HG03039 (cell line): ENCODE results near the gene ASCC1.
"Not testable (repeated sequence)": the region's sequence is repeated elsewhere in the genome, so short reads cannot be mapped to it uniquely, and the experiment has no call there.

ENCODE experiments used
- ATAC-seq: cut with Tn5 transposase; IDR thresholded peaks from one replicate; pipeline ENCODE4 v1.9.1; 2021; ENCODE audit warnings: mild to moderate bottlenecking, moderate library complexity; ENCODE audit not compliant: unreplicated experiment

Gene ASCC1

GRCh38 chr10:72133517-72133916, 82.6 kb downstream of the ASCC1 start:
- ATAC-seq, result peak; percentile 70

DNA sequence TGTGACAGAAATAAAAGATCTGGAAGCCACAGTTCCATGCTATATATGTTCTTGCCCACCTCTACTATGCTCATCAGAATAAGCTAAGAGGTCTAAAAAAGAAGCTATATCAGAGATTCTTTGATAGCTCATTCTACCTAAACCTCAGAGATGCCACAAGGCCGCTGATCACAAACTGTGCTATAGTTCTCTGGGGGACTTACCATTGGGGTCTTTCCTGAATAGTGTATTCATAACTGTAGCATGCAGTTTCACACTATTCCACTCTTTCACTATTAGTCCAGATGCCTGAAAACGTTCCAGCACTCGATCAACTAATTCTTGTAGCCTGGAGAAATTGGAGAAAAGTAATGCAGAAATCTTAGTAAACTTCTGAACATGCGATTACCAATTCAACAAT, 83.2 kb downstream of the ASCC1 start:
- no peak for ATAC-seq

DNA sequence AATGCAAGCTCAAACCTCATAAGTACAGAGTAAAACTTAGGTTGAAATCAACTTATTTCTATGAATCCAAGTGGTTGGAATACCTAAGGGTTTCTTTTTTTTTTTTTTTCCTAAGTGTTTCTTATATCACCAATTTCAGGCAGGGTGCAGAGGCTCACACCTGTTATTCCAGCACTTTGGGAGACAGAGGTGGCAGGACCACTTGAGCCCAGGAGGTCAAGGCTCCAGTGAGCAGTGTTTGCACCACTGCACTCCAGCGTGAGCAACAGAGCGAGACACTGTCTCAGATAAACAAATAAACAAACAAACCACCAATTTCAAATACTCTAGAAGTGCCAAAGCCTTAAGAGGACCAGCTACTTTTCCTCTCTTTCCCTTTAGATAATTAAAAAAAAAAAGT, 88.5 kb downstream of the ASCC1 start:
- ATAC-seq, result no peak

- ATAC-seq, result no peak
Observed at GRCh38 chr10:72126872-72127232, 89.2 kb downstream of the ASCC1 start.

- ATAC-seq, result no peak
Observed at GRCh38 chr10:72126184-72126871, 89.7 kb downstream of the ASCC1 start.

GRCh38 chr10:72124989-72125388, 91.1 kb downstream of the ASCC1 start:
- ATAC-seq, result no peak

- ATAC-seq, result no peak
Observed at GRCh38 chr10:72124381-72124780, 91.7 kb downstream of the ASCC1 start.

DNA sequence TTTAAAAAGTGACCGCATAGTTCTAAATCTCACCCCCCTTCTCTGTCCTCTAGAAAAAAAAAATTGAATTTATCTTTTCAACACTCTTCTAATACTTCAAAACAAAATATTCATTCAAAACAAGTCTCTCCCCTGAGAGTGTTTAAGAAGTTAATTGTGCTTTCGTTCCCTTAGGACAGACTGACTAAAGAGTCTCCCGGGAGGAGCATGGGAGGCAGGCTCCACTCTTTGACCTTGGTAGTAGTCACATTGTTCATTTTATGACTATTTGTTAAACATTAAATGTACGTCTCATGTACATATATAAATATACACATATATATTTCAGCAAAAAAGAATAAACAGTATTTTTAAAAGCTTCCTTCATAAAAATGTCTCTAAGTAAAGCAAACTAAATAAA, 92.5 kb downstream of the ASCC1 start:
- no peak for ATAC-seq

DNA sequence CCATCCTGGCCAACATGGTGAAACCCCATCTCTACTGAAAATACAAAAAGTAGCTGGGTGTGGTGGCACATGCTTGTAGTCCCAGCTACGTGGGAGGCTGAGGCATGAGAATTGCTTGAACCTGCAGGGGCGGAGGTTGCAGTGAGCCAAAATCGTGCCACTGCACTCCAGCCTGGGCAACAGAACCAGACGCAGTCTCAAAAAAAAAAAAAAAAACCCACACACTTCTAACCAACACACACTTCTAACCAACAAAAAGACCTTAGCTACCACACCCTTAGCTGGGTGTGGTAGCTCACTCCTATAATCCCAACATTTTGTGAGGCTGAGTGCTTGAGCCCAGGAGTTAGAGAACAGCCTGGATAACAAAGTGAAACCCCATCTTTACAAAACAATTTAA, 93.9 kb downstream of the ASCC1 start:
- ATAC-seq, result no peak

DNA sequence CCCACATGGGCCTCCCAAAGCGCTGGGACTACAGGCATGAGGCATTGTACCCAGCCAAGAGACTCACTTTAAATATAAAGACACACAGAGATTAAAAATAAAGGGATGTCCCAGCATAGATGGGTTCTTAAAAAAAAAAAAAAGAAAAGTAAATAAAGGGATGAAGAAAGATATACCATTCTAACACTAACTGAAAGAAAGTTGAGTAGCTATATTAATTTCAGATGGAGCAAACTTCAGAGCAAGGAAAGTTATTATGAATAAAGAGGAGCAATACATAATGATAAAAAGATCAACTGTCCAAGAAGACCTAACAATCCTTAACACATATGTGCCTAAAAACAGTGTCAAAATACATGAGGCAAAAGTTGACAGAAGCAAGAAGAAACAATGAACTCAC, 94.7 kb downstream of the ASCC1 start:
- no peak for ATAC-seq

DNA sequence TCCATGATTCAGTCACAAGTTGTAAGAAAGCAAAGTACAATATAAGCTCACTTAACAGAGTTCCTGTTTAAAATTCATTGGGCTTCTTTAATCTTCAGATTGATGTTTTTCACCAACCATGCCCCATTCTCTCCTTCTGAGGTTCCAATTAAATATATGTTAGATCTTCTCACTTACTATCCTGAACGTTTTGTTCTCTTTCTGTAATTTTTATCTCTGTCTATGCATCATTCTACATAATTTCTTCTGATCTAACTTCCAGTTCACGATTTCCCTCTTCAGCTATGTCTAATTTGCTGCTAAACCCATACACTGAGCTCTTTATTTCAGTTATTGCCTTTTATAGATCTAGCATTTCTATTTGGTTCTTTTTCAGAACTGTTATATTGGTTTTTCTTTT, 99.7 kb downstream of the ASCC1 start:
- ATAC-seq, result no peak

GRCh38 chr10:72114706-72115450, 101.2 kb downstream of the ASCC1 start:
- ATAC-seq, result no peak

- ATAC-seq, result no peak
Observed at GRCh38 chr10:72110673-72111401, 105.2 kb downstream of the ASCC1 start.

DNA sequence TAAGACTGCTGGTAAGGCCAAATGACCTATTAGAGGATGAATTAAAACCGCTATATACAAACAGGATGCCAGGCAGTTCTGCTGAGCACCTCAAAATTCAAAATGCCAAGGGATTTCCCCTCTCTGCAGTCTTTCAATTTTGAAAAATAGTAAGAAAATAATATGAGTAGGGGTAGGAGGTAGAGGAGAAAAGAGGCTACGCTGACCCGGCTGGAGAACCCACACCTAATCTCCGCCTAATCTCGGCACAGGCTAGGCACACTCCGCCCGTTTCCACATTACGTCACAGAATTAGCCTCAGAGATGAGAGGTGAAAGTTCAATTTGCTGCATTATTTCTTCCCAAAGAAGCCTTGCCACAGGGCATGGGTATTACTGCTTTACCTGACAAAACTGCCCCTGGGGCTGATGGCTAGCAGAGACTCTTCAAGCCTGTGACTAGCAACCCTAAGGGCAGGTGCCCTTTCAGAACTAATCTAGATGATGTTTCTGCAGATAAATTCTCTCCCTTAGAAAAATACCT, 106.4 kb downstream of the ASCC1 start:
- no peak for ATAC-seq

- no peak for ATAC-seq
Observed at GRCh38 chr10:72108830-72109635, 107.0 kb downstream of the ASCC1 start.

GRCh38 chr10:72108004-72108370, 108.1 kb downstream of the ASCC1 start:
- ATAC-seq, result not testable (repeated sequence)

DNA sequence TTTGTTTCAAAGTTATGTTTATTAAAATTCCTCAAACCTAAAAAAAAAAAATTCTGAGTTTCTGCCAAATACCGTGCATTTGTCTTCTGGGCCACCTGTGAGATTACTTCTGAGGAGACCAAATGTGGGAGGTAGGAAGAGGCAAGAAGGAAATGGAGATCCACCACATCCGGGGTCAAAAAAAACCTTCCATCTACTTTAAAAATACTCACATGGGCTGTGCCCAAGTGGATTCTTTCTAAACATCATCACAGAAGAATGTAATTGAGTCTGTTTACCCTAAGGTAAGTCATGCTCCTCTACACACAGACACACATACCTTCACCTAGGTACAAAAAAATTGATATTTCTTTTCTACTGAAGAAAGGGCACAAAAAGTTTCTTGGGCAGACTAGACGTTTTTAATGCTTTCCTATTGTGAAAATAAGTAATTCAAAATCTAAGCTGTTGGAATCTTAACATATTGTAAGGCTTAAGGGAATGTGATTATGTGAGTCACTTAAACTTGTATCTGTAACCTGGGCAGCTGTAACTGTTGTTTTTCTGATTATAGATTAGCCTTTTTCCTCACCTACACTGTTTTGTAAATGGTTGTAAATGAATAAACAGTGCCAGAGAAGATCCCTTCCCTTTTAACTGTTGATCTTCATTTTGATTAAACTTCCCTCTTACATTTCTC, 108.6 kb downstream of the ASCC1 start:
- no peak for ATAC-seq

GRCh38 chr10:72106896-72107295, 109.2 kb downstream of the ASCC1 start:
- no peak for ATAC-seq

DNA sequence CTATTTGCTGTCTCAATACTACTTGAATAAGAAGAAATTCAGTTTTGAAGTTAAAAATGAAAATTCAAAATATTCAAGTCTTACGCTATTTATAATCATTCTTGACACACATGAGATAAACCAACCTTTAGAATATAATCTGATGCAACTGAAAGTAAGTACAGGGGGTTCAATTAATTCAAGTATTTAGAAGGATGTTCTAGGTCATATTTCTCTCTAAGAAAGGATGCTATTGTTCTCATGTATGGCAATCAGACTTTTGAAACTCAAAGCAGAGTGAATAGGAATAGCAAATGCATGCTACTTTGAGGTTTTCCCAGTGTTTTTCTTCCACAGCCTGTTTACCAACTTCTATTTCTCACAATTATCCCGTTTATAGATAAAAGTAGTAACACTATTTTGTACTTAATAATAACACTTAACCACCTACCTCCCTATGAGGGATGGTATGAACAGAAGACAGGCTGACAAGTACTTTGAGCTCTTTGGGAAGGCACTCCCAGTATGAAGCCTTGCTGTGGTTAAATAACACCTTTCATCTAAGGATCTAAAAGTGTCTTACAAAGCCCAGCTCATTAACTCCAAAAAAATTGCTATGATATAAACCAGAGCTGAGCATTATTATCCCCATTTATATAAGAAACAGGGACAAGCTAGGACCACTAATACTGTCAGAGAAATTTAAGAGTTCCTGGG, 109.8 kb downstream of the ASCC1 start:
- ATAC-seq, result no peak

- ATAC-seq, result no peak
Observed at GRCh38 chr10:72105710-72106109, 110.4 kb downstream of the ASCC1 start.
